Stomach (tissue), 4 donors: ENCODE measurements around the gene SAP130.

Source experiments
- POLR2AphosphoS5 ChIP-seq, 3 donors: sonication (generic); formaldehyde crosslinking; IDR thresholded peaks; one replicate each; pipeline ENCODE4 v1.6.1; 2016; ENCODE audit warnings: antibody characterized with exemption in 3 of 3
- TF ChIP-seq, protein P1 (sequence below), 7 experiments: fragments of 450-650 bp in 4 of 7; fragments of 200-600 bp in 3 of 7; sonication (generic) in 3 of 7; IDR thresholded peaks; one replicate each; pipeline ENCODE4 v1.5.1; 2016 to 2019; ENCODE audit warnings: antibody characterized with exemption in 7 of 7, control low read depth in 2 of 7, mild to moderate bottlenecking in 1 of 7

DNA sequence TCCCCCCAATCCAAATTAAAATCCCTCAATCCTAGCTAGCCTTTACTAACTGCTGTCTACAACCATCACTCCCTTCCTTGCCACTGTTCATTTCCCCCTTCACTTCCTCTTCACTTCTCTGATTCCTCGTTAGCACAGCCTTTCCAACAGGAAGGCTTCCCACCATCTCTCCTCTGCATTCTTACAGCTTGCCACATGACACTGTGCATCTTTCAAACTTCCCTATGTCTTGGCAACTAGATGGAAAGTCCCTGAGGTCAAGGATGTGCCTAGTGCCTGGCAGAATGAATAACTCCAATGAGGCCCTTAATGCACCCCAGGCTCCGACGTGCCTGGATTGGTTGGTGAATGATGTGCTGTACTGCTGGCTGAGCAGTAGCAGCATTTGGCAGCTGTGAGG, 15.2 kb downstream of the SAP130 start:
- no peak for TF ChIP-seq POLR2AphosphoS5 (IDR thresholded peaks at IDR 0.05)
- TF ChIP-seq, protein P1, sequence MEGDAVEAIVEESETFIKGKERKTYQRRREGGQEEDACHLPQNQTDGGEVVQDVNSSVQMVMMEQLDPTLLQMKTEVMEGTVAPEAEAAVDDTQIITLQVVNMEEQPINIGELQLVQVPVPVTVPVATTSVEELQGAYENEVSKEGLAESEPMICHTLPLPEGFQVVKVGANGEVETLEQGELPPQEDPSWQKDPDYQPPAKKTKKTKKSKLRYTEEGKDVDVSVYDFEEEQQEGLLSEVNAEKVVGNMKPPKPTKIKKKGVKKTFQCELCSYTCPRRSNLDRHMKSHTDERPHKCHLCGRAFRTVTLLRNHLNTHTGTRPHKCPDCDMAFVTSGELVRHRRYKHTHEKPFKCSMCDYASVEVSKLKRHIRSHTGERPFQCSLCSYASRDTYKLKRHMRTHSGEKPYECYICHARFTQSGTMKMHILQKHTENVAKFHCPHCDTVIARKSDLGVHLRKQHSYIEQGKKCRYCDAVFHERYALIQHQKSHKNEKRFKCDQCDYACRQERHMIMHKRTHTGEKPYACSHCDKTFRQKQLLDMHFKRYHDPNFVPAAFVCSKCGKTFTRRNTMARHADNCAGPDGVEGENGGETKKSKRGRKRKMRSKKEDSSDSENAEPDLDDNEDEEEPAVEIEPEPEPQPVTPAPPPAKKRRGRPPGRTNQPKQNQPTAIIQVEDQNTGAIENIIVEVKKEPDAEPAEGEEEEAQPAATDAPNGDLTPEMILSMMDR (IDR thresholded peaks at IDR 0.05) = no peak
